GM21381 (cell line): ENCODE results near the gene CTSE.

Source experiments
- ATAC-seq: cut with Tn5 transposase; IDR thresholded peaks from one replicate; pipeline ENCODE4 v1.9.1; 2021; ENCODE audit warnings: mild to moderate bottlenecking, moderate library complexity; ENCODE audit not compliant: unreplicated experiment

The CTSE gene

DNA sequence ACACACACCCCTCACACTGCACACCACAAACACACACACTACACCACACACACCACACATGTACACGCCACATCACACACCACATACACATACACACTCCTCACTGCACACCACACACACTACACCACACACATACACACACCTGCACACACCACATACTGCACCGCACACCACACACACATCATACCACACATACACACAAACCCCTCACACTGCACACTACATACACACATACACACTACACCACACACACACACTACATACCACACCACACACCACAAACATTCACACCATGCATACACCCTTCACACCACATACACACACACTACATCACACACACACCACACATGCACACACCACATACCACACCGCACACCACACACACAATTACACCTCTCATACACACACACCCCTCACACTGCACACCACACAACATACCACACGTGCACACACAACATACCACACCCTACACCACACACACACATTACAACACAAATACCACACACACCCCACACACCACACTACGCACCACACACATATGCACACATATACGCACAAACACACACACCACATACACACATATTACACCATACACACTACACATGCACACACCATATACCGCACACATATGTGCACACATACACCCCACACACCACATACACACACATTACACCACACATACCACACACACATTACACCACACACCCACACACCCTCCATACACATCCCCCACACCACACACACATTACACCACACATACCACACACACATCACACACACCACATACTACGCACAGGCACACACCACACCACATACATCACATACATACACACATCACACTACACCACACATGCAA lies 50.1 kb downstream of the CTSE start:
- ATAC-seq, result no peak

DNA sequence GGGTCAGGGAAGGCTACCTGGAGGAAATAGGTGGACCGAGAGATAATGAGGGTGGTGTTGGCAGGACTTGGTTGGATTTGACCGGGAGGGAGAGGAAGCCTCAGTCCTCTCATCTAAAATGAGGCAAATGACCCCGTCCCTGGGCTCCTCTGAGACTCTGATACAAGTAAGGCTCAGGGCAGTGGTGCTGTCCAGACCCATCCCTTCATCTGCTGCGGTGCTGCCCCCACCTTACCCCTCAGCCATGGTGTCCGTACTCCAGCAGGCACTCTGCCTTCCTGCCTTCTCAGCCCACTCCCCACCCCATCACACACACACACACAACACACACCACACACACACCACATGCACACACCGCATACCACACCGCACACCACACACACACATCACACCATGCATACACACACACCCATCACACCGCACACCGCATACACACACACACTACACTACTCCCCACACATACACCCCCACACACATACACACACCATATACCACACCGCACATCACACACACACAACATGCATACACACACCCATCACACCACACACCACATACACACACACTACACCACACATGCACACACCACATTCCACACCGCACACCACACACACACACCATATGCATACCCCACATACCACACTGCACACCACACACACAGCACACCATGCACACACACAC lies 51.1 kb downstream of the CTSE start:
- no peak for ATAC-seq

DNA sequence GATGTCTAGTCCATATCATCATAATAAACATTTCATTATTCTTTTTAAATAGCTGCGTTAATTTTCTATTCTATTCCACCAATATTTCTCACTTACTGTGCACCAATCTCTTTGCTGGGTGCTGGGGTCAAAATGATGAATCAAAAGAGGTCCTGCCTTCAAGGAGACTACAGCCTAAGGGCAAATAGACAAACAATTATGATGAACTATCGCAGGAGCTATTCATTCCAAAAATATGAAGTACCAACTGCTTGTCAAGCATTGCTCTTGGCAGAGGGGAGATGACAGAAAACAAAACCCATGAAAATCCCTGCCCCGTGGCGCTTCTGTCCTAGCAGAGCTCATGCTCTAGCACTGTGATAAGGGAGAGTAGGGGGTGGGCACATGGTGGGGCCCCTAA lies 51.6 kb downstream of the CTSE start:
- ATAC-seq, result no peak

DNA sequence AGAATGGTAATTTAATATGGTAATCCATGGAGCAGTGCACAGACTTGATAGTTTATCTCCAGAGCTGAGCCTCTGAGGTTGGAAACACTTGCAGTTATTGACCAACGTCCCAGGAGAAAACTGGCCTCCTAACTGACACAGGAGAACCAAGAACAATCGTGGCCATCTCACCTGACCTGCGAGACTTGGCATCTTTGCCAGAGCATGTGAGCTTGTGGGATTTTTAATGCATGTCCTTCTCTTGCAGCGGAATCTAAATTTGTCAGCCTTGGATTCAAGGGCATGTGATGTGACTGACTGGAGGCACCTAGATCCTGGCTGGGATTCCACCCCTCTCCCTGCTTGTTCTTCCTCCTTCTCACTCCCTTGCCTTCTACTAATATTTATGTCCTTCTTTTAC lies 52.6 kb downstream of the CTSE start:
- no peak for ATAC-seq

DNA sequence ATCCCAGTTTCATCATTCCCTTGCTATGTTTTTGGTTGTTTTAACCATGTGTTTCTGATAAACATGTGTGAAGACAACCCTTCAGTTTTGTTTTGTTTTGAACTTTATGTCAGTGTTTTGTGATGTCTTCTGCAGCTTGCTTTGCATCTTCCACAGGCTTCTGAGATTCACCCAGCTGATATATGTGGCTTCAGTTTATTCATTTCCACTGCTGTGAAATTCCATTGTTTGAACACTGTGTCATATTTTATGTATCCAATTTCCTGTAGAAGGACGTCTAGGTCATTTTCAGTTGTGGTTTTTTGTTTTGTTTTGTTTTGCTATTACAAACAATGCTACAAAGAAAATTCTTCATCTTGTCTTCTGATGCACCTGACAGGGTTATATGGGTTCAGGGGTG lies 53.2 kb downstream of the CTSE start:
- ATAC-seq, result no peak

DNA sequence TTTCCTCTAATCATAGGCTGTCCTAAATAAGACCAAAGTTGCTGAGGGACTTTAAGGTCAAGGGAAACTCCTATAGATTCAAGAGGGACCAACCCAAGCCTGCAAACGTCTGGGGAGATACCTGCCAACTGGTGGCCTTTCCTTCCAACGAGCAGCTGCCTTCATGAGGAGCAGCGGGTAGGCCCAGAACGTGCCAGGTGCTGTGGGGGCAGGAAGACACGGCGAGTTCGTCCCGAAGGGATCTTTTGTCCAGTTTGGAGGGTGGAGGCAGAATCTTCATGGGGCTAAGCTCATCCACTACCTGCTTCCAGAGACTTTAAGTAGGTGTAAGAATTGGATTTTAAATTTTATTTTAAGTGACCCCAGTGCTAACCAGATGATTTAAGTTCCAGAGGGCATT lies 54.5 kb downstream of the CTSE start:
- ATAC-seq, result no peak

DNA sequence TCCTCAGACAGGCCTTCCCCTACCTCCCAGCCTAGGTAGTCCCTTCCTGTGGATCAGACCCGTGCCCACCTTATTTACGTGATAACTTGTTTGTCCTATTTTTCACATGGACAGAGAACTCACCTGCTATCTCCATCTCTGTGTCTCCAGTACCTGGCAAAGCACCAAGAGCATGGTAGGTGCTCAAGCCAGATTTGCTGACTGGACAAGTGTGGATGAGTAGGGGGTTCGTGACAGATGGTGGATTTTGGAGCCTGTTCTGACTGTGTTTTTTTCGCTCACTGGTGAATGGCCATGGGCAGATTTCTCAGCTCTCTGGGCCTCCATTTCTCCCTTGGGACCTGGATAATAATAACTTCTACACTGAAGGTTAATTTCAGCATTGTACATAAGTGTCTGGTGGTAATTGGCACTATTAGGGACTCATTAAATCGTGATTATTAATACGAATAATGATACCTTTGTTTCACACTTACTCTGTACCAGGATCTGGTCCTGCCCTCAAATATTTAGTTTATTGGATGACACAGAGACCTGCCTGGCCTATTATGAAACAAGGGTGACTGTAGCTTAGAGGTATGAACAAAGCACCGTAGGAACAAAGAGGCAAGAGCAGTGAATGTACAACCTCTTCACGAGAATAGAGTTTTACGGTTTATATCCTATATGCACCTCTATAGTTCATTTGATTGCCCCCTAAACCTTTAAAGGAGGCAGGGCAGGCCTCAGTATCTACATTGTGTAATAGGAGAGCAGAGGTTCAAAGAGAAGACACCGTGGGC lies 56.0 kb downstream of the CTSE start:
- ATAC-seq, result no peak

DNA sequence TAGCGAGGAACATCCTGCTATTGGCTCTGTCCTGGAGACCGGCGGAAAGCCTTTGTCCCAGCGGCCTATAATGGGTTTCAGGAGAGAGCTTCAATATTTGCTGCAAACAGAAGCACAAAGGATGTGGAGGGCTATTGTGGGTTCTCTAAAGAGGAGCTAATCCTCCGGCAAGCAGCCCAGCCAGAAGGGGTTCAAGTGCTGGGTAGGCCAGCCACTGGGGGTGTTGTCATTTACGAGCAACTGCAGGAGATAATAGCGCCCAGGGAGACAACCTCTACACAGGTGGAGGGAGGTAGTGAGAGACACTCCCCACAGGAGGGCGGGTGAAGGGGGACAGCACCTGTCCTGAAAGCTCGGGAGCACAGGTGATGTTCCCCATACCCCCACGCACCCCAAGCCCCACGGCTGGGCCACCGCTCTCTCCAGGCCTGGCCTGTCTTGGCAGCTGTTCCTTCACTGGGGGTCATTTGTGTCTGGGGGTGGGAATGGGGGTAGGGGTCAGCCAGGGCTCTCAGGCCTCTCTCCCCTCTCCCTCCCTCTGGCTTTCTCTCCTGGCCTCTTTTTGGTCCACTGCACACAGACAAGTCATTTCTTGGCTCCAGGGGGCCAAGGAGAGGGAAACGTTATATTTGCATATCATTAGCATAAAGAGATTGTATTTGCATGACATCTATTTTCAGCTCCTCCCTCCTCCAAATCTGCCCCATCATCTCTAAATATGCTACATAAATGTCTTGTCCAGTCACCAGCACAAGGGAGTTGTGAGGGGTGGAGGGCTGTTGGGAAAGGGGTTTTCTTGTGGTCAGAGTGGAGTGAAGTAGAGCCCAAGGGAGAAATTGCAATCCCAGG lies 58.4 kb downstream of the CTSE start:
- ATAC-seq, result no peak

DNA sequence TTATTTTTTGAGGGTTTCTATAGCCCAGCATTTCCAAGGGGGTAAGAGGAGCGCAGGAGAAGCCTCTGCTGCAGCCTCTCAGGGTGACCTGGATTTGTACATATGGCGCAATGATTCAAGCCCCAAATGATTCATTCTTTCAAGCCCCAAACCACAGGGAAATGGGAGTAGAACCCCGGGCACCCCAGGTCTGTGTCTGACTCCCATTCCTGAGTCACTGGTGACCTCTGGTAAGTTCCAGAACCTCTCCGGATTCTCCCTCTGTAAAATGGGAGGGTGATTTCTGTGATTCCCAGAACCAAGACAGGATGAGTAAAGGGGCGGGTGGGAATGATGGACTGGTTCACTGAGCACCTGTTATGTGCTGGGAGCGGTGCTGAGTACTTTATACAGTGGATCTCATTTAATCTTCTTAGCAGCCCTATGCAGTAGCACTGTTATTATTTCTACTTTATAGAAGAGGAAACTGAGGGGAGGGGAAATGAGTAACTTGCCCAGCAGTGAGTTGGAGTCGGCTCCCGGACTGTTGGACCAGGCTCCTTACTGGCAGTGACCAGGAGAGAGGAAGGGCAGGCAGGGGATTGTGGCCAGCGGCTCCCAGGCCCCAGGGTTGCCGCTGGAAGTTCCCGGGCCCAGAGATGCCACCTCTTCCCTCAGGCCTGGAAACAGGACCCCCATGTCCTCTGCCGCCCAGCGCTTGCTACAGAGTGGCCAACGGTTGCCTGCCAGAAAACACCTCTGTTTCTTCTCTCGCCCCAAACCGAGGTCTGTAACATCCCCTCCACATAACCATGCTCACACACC lies 60.1 kb downstream of the CTSE start:
- ATAC-seq, result no peak

DNA sequence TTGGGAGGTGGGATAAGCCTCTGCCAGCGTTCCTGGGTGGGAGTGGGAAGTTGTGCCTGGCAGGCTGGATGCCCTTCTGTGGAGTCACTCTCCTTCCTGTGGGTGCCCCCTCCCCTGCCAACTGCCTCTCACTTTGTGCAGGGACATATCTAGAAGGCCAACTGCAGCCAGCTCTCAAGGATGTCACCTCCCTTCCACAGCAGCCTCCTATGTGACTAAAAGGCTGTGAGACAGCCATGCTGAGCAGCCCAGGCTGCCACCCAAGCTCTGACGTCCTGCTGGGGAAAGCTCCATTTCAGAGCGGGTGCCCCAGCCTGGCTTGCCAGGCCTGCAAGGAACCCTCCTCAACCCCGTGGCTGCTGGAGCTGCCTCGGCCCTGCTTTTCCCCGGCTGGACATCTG lies 60.9 kb downstream of the CTSE start:
- no peak for ATAC-seq

DNA sequence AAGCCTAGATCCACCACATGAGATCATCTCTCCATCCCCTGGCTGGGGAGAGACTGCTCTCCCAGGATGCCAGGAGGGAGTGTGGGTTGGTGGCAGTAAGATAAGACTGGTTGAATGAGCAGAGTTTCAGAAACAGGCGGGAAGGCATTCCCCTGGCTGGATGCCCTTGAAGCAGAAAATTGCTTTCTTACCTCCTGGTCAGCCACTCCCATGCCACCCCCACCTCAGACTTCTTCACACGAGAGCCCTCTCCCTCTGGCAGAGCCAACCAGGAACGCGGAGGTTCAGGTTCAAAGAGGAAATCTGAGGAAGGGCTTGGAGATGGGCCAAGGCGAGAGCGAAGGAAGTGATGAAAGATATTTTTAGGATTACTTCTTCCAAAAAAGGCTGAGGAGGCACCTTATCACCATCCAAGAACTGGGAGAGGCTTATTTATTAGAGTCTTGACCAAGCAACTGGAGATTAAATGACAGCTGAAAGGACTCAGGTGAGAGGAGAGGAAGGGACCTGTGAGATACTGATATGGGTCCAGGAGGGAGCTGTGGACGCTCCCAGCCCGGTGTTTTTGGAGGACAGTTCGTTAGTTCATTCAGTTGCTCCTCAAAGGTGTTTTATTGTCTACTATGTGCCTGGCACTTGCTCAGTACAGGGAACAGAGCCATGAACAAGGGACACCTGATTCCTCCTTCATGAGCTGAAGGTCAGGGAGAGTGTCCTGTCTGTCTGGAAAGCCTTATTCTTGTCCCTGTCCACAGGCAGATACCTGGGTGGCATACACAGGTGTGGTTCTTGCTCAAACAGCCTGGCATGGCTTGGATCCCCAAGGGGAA lies 61.5 kb downstream of the CTSE start:
- ATAC-seq, result no peak

DNA sequence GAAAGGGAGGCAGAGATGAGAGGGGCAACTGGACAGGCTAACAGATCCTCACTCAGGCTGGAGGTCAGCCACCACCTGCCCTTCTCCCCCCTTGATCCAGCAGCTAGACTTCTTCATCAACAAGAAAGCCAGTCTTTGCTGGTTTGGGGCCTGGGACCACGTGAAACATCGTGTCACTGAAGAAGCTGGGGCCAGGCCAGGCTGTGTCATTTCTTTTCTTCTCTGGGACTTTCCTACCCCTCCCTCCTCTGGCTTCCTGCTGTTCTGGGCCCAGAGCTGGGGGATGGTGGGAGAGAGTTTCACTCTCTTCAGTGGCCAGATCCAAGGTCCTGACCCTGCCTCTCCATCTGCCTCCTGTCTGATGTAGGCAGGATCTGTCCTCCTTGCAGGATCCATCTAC lies 62.3 kb downstream of the CTSE start:
- ATAC-seq, result no peak

DNA sequence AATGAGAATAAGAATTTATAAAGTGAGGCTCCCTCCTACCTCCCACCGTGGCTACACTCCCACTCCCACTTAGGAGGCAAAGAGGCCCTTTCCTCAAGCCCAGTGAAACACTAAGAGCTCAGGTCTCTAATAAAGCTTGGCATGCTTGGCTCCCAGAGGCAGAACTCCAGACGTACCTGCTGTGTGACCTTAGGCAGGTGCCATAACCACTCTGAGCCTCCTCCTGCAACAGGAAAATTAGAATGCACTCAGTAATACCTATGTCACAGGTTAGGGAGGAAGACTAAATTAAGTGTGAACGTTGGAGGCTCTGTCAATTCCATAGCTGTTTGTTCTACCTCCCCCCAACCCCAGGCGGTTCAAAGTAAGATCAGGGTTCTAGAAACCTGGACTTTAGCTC lies 63.9 kb downstream of the CTSE start:
- no peak for ATAC-seq
